ENCODE results near the gene SALL1. TPM values are rescaled to one million over a fixed set of nuclear protein-coding genes. Genes with fewer than 3 reads are reported as not detected.
A peak's percentile ranks its signal among the peaks of the same experiment; 100 is the strongest.

Gene SALL1
- total and polyA plus RNA-seq, 2 of the 13 experiments (the other 11 are each of a cell fraction or from before 2014, with no cell fraction given), result 6.6 to 12.3 TPM

GRCh38 chr16:51095084-51095881 lies 55.8 kb downstream of the SALL1 start:
- CTCF ChIA-PET (ENCODE audit: low intra/inter-chr PET ratio, low total read pairs), result no interaction called here
- POLR2A ChIA-PET, result interaction anchor here (0.6 to 1.7 kb wide), 7 partner anchors 12 to 140 kb away, joined by 3 to 11 read pairs (median 5); no protein-coding TSS in a partner anchor
- in situ Hi-C loops (cut with HindIII; ENCODE audit: extremely low pct_ligation_motif_present, low pct_unique_long_range_greater_than_20kb), result no loop called here
- Histone ChIP-seq H2AFZ (ENCODE audit: low read length) (no peak overlapping the region), H3K4me1 (ENCODE audit: insufficient read depth, low read length) (peaks cover 42% of the 10 kb centered on the region), H3K9ac (ENCODE audit: insufficient read depth, low read depth, low read length) (0 out of 2 replicates have a peak overlapping the region, but pooled peaks have one; percentile 0), H4K20me1 (ENCODE audit: insufficient read depth, low read length) (no peaks in the 10 kb centered on the region), H3K79me2 (ENCODE audit: insufficient read depth, low read length) (no peaks in the 10 kb centered on the region), H3K27me3 (ENCODE audit: control insufficient read depth in 1 of 2, insufficient read depth in 2 of 2, low read length in 2 of 2) (no peaks in the 10 kb centered on the region), H3K27ac (ENCODE audit: extremely low read length, insufficient read depth, low read length) (peak overlapping the region; percentile 49), H3K4me2 (ENCODE audit: low read depth, low read length) (peak overlapping the region; percentile 75), H3K4me3 (replicated peaks in 1 of 3; ENCODE audit: insufficient read depth in 1 of 3, low read depth in 2 of 3, low read length in 3 of 3) (peak overlapping the region; percentile 42 to 56 (median 48)), H3K36me3 (replicated peaks in 1 of 2; ENCODE audit: control insufficient read depth in 1 of 2, insufficient read depth in 2 of 2, low read length in 2 of 2) (no peaks in the 10 kb centered on the region), H3K9me3 (ENCODE audit: low read length) (no peaks in the 10 kb centered on the region)
- ATAC-seq, result peak; percentile 88
- peak; percentile 29 for DNase-seq (ENCODE audit: low spot score)
- no TSS peak for BruUV-seq (replicated peaks)
- peak; percentile 57 for FAIRE-seq
- intact Hi-C loops (cut with micrococcal nuclease; ENCODE audit: unreplicated experiment), result no loop called here
- WGBS (ENCODE audit: low lambda C conversion rate), result 22% methylated on average over 20 of the region's 20 CpGs
- no peak for TF ChIP-seq ZNF674 (CRISPR knock-in tag; IDR thresholded peaks at IDR 0.05; ENCODE audit: low read depth)
- peak; percentile 97 for TF ChIP-seq ZSCAN25 (CRISPR knock-in tag; IDR thresholded peaks at IDR 0.05)
- TF ChIP-seq HNRNPLL (IDR thresholded peaks at IDR 0.05; ENCODE audit: low read depth, low read length, poor library complexity, severe bottlenecking), result no peak
- TF ChIP-seq, protein P1, sequence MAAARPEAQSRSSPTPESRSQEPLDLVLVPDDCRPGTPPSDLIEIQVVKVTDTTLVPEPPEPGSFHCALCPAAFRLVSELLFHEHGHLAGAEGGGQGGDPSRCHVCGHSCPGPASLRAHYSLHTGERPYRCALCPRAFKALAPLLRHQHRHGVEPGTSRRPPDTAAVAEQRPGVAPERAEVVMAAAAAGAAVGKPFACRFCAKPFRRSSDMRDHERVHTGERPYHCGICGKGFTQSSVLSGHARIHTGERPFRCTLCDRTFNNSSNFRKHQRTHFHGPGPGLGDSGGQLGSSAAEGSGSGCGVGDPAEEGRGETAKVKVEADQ (CRISPR knock-in tag; IDR thresholded peaks at IDR 0.05; ENCODE audit: borderline replicate concordance), result peak; percentile 42; the same call in 1 of the 2 replicates
- no peak for TF ChIP-seq PCBP2 (optimal IDR thresholded peaks at IDR 0.05; ENCODE audit: low read depth, low read length, poor library complexity, severe bottlenecking)
- TF ChIP-seq SIX1 (CRISPR knock-in tag; IDR thresholded peaks at IDR 0.05; ENCODE audit: borderline replicate concordance), result no peak
- TF ChIP-seq ELF1 (CRISPR knock-in tag; IDR thresholded peaks at IDR 0.05), result no peak
- no peak for TF ChIP-seq ZNF619 (CRISPR knock-in tag; IDR thresholded peaks at IDR 0.05)
- no peak for TF ChIP-seq XRCC5 (optimal IDR thresholded peaks at IDR 0.05; ENCODE audit: low read length)
- no peak for TF ChIP-seq LCORL (IDR thresholded peaks at IDR 0.05)
- TF ChIP-seq LCORL (CRISPR knock-in tag; IDR thresholded peaks at IDR 0.05), result no peak
- no peak for TF ChIP-seq ZBTB21 (CRISPR knock-in tag; IDR thresholded peaks at IDR 0.05)
- 0 out of 2 replicates have a peak, but pooled peaks have one; percentile 8 for TF ChIP-seq ZKSCAN1 (IDR thresholded peaks at IDR 0.05; ENCODE audit: low read length)
- TF ChIP-seq ZNF251 (CRISPR knock-in tag; IDR thresholded peaks at IDR 0.05), result no peak
- peak; percentile 36; the same call in 1 of the 2 replicates for TF ChIP-seq ZNF687 (CRISPR knock-in tag; IDR thresholded peaks at IDR 0.05)
- TF ChIP-seq GZF1 (CRISPR knock-in tag; IDR thresholded peaks at IDR 0.05), result no peak
- TF ChIP-seq ZNF720 (CRISPR knock-in tag; IDR thresholded peaks at IDR 0.05), result no peak
- TF ChIP-seq, protein P2, sequence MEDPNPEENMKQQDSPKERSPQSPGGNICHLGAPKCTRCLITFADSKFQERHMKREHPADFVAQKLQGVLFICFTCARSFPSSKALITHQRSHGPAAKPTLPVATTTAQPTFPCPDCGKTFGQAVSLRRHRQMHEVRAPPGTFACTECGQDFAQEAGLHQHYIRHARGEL (CRISPR knock-in tag; IDR thresholded peaks at IDR 0.05), result no peak
- TF ChIP-seq ZNF782 (CRISPR knock-in tag; IDR thresholded peaks at IDR 0.05; ENCODE audit: borderline replicate concordance), result no peak
- no peak for TF ChIP-seq ZMAT5 (CRISPR knock-in tag; IDR thresholded peaks at IDR 0.05; ENCODE audit: borderline replicate concordance, low read depth)

Data from HepG2 (cell line).